OCI-LY1 (cell line): ENCODE results near the gene SLC2A13.

Experiments used
- H2AFZ ChIP-seq: fragments of 200-600 bp; sonication (generic), shearing (Covaris generic); 2 replicates; pipeline ENCODE4 v1.6.0; 2014; ENCODE audit warnings: antibody characterized with exemption, mild to moderate bottlenecking, low read length
- H3F3A ChIP-seq: fragments of 200-600 bp; sonication (generic), shearing (Covaris generic); 2 replicates; pipeline ENCODE4 v1.6.0; 2014; ENCODE audit warnings: mild to moderate bottlenecking, antibody characterized with exemption, low read length, moderate library complexity; ENCODE audit not compliant: insufficient read depth
- H3K27ac ChIP-seq: fragments of 200-600 bp; sonication (generic); 2 replicates; pipeline ENCODE4 v1.5.1; 2014; ENCODE audit warnings: low read length, mixed run types, mild to moderate bottlenecking, low read depth; ENCODE audit not compliant: poor library complexity, severe bottlenecking
- H3K27me3 ChIP-seq: fragments of 200-600 bp; sonication (generic); 2 replicates; pipeline ENCODE4 v1.6.0; 2014; ENCODE audit warnings: antibody characterized with exemption, mild to moderate bottlenecking, low read length, moderate library complexity; ENCODE audit not compliant: insufficient read depth
- H3K36me3 ChIP-seq: fragments of 200-600 bp; sonication (generic); 2 replicates; pipeline ENCODE4 v1.6.1; 2014; ENCODE audit warnings: mild to moderate bottlenecking, antibody characterized with exemption, low read length, moderate library complexity, mixed read lengths; ENCODE audit not compliant: insufficient read depth
- H3K4me1 ChIP-seq: fragments of 200-600 bp; sonication (generic); 2 replicates; pipeline ENCODE4 v1.5.1; 2014; ENCODE audit warnings: mild to moderate bottlenecking, low read length, moderate library complexity; ENCODE audit not compliant: insufficient read depth, severe bottlenecking
- H3K4me2 ChIP-seq: fragments of 200-600 bp; sonication (generic), shearing (Covaris generic); 2 replicates; pipeline ENCODE4 v1.6.1; 2014; ENCODE audit warnings: low read length
- H3K4me3 ChIP-seq: fragments of 200-600 bp; sonication (generic); 2 replicates; pipeline ENCODE4 v1.5.1; 2014; ENCODE audit warnings: low read length, low read depth, mild to moderate bottlenecking, mixed read lengths; ENCODE audit not compliant: poor library complexity, severe bottlenecking
- H3K79me2 ChIP-seq: fragments of 200-600 bp; shearing (Covaris generic); 2 replicates; pipeline ENCODE4 v1.6.1; 2016; ENCODE audit warnings: mixed run types, low read length, mixed read lengths; ENCODE audit not compliant: insufficient read depth
- H3K9ac ChIP-seq: fragments of 200-600 bp; sonication (generic), shearing (Covaris generic); 2 replicates; pipeline ENCODE4 v1.6.1; 2014; ENCODE audit warnings: mild to moderate bottlenecking, low read length, mixed read lengths
- H3K9me2 ChIP-seq: fragments of 200-600 bp; sonication (generic), shearing (Covaris generic); 2 replicates; pipeline ENCODE4 v1.6.1; 2014; ENCODE audit warnings: low read depth, mild to moderate bottlenecking, low read length, mixed read lengths
- H3K9me3 ChIP-seq: fragments of 200-600 bp; shearing (Covaris generic); 2 replicates; pipeline ENCODE4 v1.6.1; 2014; ENCODE audit warnings: low read length, mixed read lengths
- H4K20me1 ChIP-seq: fragments of 200-600 bp; sonication (generic), shearing (Covaris generic); 2 replicates; pipeline ENCODE4 v1.6.0; 2016; ENCODE audit warnings: mild to moderate bottlenecking, low read length; ENCODE audit not compliant: insufficient read depth
- EZH2 ChIP-seq: fragments of 200-600 bp; sonication (generic), shearing (Covaris generic); IDR thresholded peaks from 2 replicates; pipeline ENCODE4 v1.8.0; 2017; ENCODE audit warnings: borderline replicate concordance, mixed run types, mild to moderate bottlenecking, antibody characterized with exemption, low read length, moderate library complexity, mixed read lengths
- TF ChIP-seq, protein P1 (sequence below): fragments of 200-600 bp; sonication (generic), shearing (Covaris generic); IDR thresholded peaks from 2 replicates; pipeline ENCODE4 v1.5.1; 2017; ENCODE audit warnings: mild to moderate bottlenecking, antibody characterized with exemption, low read length, moderate library complexity, mixed read lengths

SLC2A13 gene

DNA sequence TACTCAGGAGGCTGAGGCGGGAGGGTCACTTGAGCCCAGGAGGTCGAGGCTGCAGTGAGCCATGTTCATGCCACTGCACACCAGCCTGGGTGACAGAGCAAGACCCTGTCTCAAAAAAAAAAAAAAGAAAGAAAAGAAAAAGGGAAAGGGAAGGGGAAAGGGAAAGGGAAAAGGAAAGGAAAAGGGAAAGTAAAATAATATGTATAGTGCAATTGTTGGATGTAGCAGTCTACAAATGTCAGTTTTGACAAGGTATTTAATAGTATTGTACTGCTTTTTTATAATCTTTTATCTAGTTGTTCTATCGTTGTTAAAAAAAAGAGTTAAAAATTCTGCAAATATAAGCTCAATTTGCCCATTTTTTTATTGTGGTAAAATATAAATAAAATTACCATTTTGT, 67.3 kb downstream of the SLC2A13 start:
- no peaks in the 10 kb centered on the region for H3K79me2 ChIP-seq
- H3F3A ChIP-seq: 0 out of 2 replicates have a peak, but pooled peaks cover 4% of the 10 kb centered on the region
- no peaks in the 10 kb centered on the region for H3K27me3 ChIP-seq
- no peak overlapping the region for H3K4me3 ChIP-seq
- TF ChIP-seq EZH2: no peak
- TF ChIP-seq, protein P1, sequence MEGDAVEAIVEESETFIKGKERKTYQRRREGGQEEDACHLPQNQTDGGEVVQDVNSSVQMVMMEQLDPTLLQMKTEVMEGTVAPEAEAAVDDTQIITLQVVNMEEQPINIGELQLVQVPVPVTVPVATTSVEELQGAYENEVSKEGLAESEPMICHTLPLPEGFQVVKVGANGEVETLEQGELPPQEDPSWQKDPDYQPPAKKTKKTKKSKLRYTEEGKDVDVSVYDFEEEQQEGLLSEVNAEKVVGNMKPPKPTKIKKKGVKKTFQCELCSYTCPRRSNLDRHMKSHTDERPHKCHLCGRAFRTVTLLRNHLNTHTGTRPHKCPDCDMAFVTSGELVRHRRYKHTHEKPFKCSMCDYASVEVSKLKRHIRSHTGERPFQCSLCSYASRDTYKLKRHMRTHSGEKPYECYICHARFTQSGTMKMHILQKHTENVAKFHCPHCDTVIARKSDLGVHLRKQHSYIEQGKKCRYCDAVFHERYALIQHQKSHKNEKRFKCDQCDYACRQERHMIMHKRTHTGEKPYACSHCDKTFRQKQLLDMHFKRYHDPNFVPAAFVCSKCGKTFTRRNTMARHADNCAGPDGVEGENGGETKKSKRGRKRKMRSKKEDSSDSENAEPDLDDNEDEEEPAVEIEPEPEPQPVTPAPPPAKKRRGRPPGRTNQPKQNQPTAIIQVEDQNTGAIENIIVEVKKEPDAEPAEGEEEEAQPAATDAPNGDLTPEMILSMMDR: no peak
- H3K9me2 ChIP-seq: no peaks in the 10 kb centered on the region
- no peaks in the 10 kb centered on the region for H3K9me3 ChIP-seq
- no peak overlapping the region for H3K9ac ChIP-seq
- no peak overlapping the region for H2AFZ ChIP-seq
- no peaks in the 10 kb centered on the region for H4K20me1 ChIP-seq
- no peak overlapping the region for H3K27ac ChIP-seq
- H3K4me1 ChIP-seq: no peaks in the 10 kb centered on the region
- no peak overlapping the region for H3K4me2 ChIP-seq
- H3K36me3 ChIP-seq: no peaks in the 10 kb centered on the region

DNA sequence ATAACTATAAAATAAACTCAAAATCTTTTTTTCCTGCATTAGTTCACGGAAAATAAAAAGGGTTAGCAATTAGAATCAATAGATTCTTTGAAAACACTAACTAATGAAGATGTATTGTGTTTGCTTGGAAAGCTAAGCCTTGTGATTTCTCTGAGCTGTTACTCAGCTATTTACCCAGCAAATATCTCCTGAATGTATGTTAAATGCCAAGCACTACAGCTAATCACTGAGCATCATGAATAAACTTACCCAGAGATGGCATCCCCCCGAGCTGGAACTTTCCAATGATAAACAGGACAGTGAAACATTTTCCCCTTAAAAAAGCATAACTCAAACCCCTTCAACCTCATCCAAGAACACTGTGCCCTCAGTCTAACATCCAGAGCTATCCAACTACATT, 71.2 kb downstream of the SLC2A13 start:
- no peak overlapping the region for H3K4me3 ChIP-seq
- H3K4me2 ChIP-seq: no peak overlapping the region
- H2AFZ ChIP-seq: no peak overlapping the region
- no peaks in the 10 kb centered on the region for H3K36me3 ChIP-seq
- TF ChIP-seq EZH2: no peak
- TF ChIP-seq, protein P1: no peak
- no peak overlapping the region for H3K9ac ChIP-seq
- no peak overlapping the region for H3K27ac ChIP-seq
- no peaks in the 10 kb centered on the region for H3K9me3 ChIP-seq
- H3K9me2 ChIP-seq: no peaks in the 10 kb centered on the region
- no peaks in the 10 kb centered on the region for H3K27me3 ChIP-seq
- H3K4me1 ChIP-seq: peaks cover 10% of the 10 kb centered on the region
- 0 out of 2 replicates have a peak, but pooled peaks cover 4% of the 10 kb centered on the region for H3F3A ChIP-seq
- H4K20me1 ChIP-seq: no peaks in the 10 kb centered on the region
- no peaks in the 10 kb centered on the region for H3K79me2 ChIP-seq

DNA sequence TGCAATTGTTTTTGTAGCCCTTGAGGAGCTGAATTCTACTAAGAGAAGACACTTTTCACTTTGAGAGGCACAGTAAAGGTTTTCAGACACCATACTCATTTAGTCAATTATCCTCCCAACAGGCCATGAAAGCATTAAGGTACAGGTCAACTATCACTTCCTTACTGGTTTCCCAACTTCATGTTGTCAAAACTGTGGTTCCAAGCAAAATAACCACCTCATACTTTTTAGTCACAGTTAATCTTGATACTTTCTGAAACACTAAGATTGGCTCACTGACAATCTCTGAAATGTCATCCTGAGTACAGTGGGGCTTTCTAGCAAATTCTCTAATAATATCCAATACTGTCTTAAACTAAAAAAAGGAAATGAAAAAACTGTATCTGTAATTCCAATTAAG, 71.7 kb downstream of the SLC2A13 start:
- H3K4me2 ChIP-seq: no peak overlapping the region
- H3K4me1 ChIP-seq: peaks cover 10% of the 10 kb centered on the region
- no peaks in the 10 kb centered on the region for H3K9me3 ChIP-seq
- no peaks in the 10 kb centered on the region for H3K9me2 ChIP-seq
- H3K36me3 ChIP-seq: no peaks in the 10 kb centered on the region
- H3K79me2 ChIP-seq: no peaks in the 10 kb centered on the region
- no peak overlapping the region for H2AFZ ChIP-seq
- no peak for TF ChIP-seq EZH2
- TF ChIP-seq, protein P1: no peak
- no peaks in the 10 kb centered on the region for H4K20me1 ChIP-seq
- no peaks in the 10 kb centered on the region for H3K27me3 ChIP-seq
- 0 out of 2 replicates have a peak, but pooled peaks cover 4% of the 10 kb centered on the region for H3F3A ChIP-seq
- no peak overlapping the region for H3K27ac ChIP-seq
- no peak overlapping the region for H3K4me3 ChIP-seq
- H3K9ac ChIP-seq: no peak overlapping the region
